ENCODE data around the gene TSPAN2. TPM values are rescaled to one million over a fixed set of nuclear protein-coding genes. Genes with fewer than 3 reads are reported as not detected.

Gene TSPAN2
- total RNA-seq, 1 donor from 2014 or later = 5.3 TPM

DNA sequence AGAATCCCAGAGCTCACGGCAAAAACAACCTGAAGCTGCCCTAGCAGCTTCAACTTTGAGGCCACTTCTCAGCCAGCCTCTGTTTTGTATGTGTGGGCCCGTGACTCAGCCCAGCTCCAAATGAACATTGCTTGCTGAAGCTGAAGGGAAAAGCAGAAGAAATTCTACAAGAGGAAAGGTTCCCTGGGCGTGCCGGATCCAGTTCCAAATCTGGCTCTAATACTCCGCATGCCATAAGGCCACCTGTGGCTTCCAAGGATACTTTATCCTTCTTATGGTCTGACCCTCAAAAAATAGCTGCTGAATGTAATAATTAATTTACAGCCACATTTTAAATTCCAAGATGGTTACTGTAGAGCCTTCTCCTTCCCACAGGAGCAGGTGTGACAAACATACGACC, 24.3 kb downstream of the TSPAN2 start:
- H3K27me3 ChIP-seq (ENCODE audit: low read depth) = no peaks in the 10 kb centered on the region
- intact Hi-C loops (cut with micrococcal nuclease) = no loop called here
- no peak overlapping the region for H3K4me3 ChIP-seq
- H3K27ac ChIP-seq (replicated peaks) = no peak overlapping the region
- DNase-seq = no peak
- TF ChIP-seq, protein P1, sequence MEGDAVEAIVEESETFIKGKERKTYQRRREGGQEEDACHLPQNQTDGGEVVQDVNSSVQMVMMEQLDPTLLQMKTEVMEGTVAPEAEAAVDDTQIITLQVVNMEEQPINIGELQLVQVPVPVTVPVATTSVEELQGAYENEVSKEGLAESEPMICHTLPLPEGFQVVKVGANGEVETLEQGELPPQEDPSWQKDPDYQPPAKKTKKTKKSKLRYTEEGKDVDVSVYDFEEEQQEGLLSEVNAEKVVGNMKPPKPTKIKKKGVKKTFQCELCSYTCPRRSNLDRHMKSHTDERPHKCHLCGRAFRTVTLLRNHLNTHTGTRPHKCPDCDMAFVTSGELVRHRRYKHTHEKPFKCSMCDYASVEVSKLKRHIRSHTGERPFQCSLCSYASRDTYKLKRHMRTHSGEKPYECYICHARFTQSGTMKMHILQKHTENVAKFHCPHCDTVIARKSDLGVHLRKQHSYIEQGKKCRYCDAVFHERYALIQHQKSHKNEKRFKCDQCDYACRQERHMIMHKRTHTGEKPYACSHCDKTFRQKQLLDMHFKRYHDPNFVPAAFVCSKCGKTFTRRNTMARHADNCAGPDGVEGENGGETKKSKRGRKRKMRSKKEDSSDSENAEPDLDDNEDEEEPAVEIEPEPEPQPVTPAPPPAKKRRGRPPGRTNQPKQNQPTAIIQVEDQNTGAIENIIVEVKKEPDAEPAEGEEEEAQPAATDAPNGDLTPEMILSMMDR (IDR thresholded peaks at IDR 0.05; ENCODE audit: borderline replicate concordance) = no peak
- peaks cover 22% of the 10 kb centered on the region for H3K4me1 ChIP-seq
- H3K9me3 ChIP-seq (replicated peaks) = no peaks in the 10 kb centered on the region
- H3K36me3 ChIP-seq = no peaks in the 10 kb centered on the region

DNA sequence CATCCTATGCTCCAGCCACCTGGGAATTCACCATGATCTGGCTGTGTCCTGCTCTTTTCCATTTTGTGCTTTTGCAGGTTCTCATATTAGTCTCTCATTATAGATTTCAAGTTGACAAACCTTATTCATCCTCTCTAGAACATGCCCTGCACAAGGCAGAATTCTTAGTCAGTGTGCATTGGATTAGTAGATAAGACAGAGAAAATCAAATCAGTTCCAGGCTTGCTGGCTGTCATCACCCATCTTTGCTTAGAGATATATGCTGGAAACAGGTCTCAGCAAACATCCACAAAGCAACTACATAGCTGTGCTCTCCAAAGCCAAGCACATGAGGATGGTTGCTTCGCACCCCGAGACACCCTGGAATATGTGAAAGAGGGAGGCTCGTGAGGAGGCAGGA, 24.8 kb downstream of the TSPAN2 start:
- Histone ChIP-seq H3K27me3 (ENCODE audit: low read depth) (no peaks in the 10 kb centered on the region), H3K27ac (replicated peaks) (no peak overlapping the region), H3K36me3 (no peaks in the 10 kb centered on the region), H3K4me3 (no peak overlapping the region), H3K4me1 (peaks cover 17% of the 10 kb centered on the region), H3K9me3 (replicated peaks) (no peaks in the 10 kb centered on the region)
- DNase-seq = no peak
- TF ChIP-seq, protein P1 (IDR thresholded peaks at IDR 0.05; ENCODE audit: borderline replicate concordance) = no peak
- intact Hi-C loops (cut with micrococcal nuclease) = no loop called here

DNA sequence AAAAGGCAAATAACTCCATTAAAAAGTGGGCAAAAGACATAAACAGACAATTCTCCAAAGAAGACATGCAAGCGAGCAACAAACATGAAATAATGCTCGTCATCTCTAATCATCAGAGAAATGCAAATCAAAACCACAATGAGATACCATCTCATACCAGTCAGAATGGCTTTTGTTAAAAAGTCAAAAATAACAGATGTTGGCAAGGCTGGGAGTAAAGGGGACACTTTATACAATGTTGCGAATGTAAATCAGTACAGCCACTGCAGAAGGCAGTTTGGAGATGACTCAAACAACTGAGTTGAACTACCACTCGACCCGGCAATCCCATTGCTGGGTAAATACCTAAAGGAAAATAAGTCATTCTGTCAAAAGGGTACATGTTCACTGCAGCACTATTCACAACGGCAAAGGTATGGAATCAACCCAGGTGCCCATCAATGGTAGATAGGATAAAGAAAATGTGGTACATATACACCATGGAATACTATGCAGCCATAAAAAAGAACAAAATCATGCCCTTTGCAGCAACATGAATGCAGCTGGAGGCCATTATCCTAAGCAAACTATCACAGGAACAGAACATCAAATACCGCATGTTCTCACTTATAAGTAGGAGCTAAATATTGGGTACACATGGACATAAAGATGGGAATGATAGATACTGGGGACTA, 25.9 kb downstream of the TSPAN2 start:
- Histone ChIP-seq H3K27ac (replicated peaks) (peak overlapping the region; percentile 72), H3K36me3 (no peaks in the 10 kb centered on the region), H3K27me3 (ENCODE audit: low read depth) (no peaks in the 10 kb centered on the region), H3K4me3 (no peak overlapping the region), H3K9me3 (replicated peaks) (no peaks in the 10 kb centered on the region), H3K4me1 (peaks cover 7% of the 10 kb centered on the region)
- TF ChIP-seq, protein P1 (IDR thresholded peaks at IDR 0.05; ENCODE audit: borderline replicate concordance) = no peak
- intact Hi-C loops (cut with micrococcal nuclease) = no loop called here
- DNase-seq = no peak

DNA sequence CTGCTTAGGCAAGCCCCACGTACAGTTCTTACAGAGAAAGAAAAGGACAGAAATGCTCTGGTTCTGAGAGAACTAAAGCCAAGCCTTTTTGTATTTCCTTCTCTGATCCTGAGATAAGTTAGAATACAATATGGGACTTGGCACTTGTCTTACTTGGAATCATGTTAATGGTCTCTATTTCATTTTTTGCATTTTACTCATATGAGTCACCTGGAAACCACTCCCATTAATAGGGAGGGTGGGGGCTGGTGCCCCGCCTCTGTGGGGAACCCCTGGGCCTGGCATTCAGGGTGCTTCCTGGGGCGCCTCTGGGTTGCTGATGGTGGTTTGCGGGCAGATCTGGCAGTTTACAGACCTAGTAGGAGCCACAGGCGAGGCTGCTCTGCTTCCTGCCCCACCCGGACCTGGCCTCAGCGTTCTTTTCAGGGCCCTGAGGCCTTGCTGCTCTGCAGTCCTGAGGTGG, 26.7 kb downstream of the TSPAN2 start:
- Histone ChIP-seq H3K4me3 (no peak overlapping the region), H3K9me3 (replicated peaks) (no peaks in the 10 kb centered on the region), H3K4me1 (peaks cover 7% of the 10 kb centered on the region), H3K36me3 (no peaks in the 10 kb centered on the region), H3K27me3 (ENCODE audit: low read depth) (no peaks in the 10 kb centered on the region), H3K27ac (replicated peaks) (peak overlapping the region; percentile 72)
- TF ChIP-seq, protein P1 (IDR thresholded peaks at IDR 0.05; ENCODE audit: borderline replicate concordance) = no peak
- peak; percentile 42 for DNase-seq
- intact Hi-C loops (cut with micrococcal nuclease) = no loop called here

DNA sequence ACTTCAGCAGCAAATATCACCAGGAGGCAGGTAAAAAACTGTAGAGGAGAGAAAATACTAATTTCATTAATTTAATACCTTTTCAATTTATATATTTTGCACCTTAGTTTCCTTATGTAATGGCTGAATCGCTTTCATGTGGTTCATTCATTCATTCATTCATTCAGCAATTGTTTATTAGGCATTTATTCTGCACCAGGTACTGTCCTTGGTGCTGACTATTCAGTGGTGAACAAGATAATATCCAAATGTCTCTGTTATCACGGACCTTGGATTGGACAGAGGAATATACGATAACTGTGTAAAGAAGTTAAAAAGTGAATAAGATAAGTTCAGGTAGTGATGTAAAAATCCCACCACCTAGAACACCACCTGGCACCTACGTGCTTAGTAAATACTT, 28.8 kb downstream of the TSPAN2 start:
- TF ChIP-seq, protein P1 (IDR thresholded peaks at IDR 0.05; ENCODE audit: borderline replicate concordance) = no peak
- H3K36me3 ChIP-seq = no peaks in the 10 kb centered on the region
- no peaks in the 10 kb centered on the region for H3K9me3 ChIP-seq (replicated peaks)
- H3K27me3 ChIP-seq (ENCODE audit: low read depth) = no peaks in the 10 kb centered on the region
- no peak overlapping the region for H3K4me3 ChIP-seq
- H3K27ac ChIP-seq (replicated peaks) = no peak overlapping the region
- no peak for DNase-seq
- intact Hi-C loops (cut with micrococcal nuclease) = no loop called here
- peaks cover 7% of the 10 kb centered on the region for H3K4me1 ChIP-seq

Measured in left ventricle myocardium inferior (tissue), 1 donor.